G401 (cell line): ENCODE results near the gene NMNAT2. TPM values are rescaled to one million over a fixed set of nuclear protein-coding genes. Genes with fewer than 3 reads are reported as not detected.

Source experiments
- DNase-seq: peaks from one replicate; pipeline ENCODE4 v3.0.0-alpha.2; 2015; ENCODE audit warnings: low spot score
- in situ Hi-C: cut with HindIII; loops from 2 replicates; pipeline ENCODE4 v1.10.0; 2016; ENCODE audit warnings: low sequenced_read_pairs, mixed read lengths
- total RNA-seq: library from RNA; depleted of rRNA; stranded (reverse); fragments of >200 nt; shearing (Covaris generic); gene quantifications from 2 replicates; pipeline ENCODE4 v1.2.3, GENCODE V29; 2014

NMNAT2 gene
- total RNA-seq, 1 experiment from 2014 or later: 0.27 TPM

DNA sequence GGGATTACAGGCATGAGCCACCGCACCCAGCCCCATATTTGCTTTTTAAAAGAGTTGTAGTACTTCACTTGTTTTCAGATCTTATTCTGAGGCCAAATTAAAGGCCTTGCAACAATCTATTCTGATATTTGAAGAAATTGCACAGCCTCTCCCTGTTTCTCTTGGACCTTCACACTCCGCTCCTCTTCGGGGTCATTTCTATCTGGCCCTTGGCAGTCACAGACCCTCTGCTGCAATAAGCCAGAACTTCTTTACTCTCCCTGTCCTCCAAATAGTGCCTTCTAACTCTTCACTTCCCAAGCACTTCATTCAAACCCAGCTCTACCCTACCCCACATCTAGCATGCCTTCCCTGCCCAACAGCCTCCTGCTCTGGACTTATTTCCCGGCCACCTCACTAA lies 121.4 kb downstream of the NMNAT2 start:
- in situ Hi-C loops: no loop called here
- DNase-seq: no peak

DNA sequence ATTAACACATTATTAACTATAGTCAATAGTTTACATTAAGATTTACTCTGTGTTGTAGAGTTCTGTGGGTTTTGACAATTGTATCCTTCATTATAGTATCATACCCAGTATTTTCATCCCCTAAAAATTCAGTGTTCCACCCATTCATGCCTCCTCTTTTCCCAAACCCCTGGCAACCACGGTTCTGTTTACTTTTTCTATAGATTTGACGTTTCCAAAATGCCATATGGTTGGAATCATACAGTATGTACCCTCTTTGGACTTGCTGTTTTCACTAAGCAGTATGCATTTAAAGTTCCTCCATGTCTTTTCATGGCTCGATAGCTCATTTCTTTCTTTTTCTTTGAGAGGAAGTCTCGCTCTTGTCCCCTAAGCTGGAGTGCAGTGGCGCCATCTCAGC lies 122.7 kb downstream of the NMNAT2 start:
- in situ Hi-C loops: no loop called here

DNA sequence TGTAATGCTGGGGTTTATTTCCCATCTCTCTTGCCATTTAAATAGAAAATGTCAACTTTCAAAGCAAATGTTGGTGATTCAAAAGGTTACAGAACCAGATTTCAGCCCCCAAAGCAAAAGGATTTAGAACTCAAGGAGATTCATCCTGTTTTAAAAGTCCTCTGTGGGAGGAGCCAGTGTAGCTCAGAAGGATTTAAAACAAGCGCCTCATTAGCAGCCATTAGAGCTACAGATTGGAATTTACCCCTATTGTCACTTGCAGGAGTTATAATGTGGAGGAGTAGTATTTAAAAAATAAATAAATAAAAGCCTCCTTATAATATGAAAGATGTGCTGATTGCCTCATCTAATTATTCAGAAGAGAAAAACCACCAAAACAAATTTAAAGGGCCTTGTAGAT lies 124.3 kb downstream of the NMNAT2 start:
- in situ Hi-C loops: no loop called here
- DNase-seq: no peak

More for the DNA sequence above, 122.7 kb downstream of the NMNAT2 start:
- no peak for DNase-seq

DNA sequence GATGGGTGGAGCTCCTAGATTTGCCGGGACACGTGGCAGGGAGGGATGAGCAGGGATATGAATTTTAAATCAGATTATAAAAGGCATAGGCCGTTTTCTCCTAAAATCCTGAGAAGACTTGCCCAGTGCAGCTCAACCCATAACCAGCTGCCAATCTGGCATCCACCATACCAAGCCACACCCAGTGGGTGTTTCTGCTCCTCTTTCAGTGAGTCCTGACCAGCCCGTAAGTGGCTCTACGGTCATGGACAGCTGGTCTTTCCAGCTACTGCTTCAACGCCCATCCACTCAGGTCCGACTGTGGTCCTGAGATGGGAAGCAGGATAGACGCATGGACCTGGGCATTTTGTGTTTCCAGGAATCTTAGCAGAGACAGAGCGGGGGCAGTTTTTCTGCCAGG lies 124.9 kb downstream of the NMNAT2 start:
- DNase-seq: no peak
- in situ Hi-C loops: no loop called here

DNA sequence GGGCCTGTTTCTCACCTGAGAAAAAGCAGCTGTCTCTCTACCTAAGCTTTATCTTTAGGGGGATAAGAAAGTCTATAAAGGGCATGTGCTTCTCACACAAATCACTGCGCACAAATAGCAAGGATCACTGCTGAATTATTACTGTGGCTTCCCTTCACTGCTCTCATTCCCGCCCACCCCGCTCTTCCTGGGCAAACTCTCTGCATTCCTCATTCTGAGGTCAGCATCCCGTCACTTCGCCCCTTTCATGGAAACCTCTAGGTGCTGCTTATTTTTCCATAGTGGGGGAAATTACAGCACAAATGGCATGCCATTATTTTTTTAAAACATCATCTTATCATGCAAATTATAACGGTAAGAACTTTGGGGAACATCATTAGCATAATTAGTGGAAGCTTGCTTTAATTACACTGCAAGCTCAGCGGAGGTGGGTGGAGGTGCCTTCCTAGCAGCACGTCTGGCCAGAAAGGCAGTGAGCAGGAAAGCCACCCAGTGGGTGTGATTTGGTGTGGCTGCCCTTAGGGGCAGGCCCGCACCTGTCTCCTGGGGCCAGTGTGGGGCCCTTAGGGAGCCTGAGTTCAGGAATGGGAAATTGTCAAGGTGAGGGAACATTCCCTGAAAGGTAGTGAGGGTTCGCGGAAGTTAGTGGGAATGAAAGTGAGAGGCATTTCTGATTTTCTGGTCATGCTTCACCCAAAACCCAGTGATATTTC lies 126.2 kb downstream of the NMNAT2 start:
- in situ Hi-C loops: no loop called here
- no peak for DNase-seq

DNA sequence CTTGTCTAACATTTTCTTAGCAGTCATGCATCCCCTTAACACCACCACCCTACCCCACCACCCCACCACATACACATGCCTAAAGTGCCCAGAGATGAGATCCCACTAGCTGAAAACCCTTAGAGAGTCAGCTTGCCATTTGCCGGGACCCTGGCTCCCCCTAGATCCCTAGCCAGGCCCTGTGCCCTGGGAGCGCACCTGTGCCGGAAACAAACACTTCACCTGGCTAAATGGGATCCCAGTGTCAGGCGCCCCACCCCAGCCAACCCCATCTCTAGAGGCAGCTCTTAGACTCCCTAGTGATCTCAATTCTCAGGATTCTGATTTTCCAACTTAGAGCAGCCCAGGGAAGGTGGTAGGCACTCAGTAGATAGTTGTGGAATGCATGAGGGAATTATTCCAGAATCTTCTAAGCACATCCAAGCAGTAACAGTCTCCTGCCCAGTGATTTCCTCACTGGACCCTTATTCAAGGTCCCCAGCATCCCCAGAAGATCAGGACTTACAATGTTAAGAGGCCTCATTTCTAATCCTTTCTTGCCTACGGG lies 126.9 kb downstream of the NMNAT2 start:
- in situ Hi-C loops: no loop called here

DNA sequence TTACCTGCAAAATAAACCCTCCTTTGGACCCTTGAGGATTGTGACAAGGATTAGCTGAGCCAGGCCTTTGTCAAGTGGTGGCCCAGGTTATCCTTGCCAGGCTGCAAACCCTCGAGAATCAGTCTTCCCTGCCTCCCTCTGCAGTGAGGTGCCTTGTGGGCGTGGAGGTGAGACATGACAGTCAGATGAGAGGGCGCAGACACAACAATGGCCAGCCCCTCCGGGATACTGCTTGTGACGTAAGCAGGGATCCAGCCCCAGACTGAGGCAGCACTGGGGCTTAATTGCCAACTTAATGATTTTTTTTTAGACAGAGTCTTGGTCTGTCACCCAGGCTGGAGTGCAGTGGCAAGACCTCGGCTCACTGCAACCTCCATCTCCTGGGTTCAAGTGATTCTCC lies 127.6 kb downstream of the NMNAT2 start:
- in situ Hi-C loops: no loop called here
- no peak for DNase-seq

More for the DNA sequence above, 126.9 kb downstream of the NMNAT2 start:
- DNase-seq: no peak

DNA sequence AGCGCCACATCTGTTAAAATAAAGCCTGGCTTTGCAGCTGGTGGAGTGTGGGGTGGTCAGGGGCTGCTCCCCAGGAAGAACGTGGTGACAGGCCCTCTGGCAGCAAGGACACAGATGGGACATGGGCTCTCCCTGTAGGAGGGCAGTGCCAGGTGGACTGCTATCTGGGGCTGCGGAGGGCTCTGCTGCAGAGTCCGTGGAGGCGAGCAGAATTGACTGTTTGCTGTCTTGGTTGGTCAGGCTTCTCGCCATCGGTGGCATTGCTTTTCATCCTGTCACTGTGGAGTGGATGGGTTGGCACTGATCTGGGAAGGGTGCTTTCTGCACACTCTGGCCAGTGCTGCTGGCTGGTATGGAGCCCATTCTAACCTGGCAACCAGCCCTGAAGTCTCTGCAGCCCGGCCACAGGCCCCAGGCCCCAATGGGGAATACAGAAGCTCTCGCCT lies 129.1 kb downstream of the NMNAT2 start:
- peak; percentile 68 for DNase-seq
- in situ Hi-C loops: no loop called here

DNA sequence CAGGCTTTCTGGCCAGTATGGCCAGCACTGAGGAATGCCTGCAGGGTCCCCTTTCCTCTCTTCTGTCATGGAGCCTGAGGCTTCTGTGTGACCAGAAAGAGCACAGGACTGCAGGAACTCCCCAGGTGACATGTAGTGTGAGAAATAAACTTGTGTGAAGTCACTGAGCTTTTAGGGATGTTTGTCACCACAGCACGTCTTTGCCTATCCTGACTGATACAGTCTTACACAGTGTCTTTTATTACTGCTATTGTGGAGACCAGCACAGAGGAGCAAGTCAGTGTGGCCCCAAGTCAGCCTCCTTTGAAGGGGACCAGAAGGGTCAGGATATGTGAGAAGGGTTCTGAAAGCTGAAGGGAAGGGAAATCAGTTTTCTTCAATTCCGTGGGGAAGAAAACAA lies 129.6 kb downstream of the NMNAT2 start:
- DNase-seq: no peak
- in situ Hi-C loops: no loop called here

DNA sequence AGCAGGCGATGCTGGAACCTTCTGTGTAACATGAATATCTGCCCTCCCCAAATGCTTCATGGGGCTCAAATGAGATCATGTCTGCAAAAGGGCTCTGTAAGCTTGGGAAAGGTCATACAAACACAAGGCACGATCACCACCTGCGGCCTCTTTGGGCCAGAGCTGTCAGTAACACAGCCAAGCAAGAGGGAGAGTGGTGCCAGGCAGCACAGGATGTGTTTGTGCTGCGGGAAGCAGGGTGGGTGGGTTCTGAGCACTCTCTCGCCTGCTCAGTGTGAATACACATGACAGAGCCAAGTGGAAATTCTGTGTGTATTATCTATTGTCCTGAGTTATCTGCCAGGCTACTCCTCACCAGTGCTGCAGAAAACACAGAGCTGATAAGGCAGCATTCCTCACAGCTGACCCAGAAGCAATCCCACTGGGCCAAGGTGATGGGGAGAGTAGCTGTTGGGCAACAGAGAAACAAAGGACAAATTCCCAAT lies 130.9 kb downstream of the NMNAT2 start:
- in situ Hi-C loops: no loop called here

DNA sequence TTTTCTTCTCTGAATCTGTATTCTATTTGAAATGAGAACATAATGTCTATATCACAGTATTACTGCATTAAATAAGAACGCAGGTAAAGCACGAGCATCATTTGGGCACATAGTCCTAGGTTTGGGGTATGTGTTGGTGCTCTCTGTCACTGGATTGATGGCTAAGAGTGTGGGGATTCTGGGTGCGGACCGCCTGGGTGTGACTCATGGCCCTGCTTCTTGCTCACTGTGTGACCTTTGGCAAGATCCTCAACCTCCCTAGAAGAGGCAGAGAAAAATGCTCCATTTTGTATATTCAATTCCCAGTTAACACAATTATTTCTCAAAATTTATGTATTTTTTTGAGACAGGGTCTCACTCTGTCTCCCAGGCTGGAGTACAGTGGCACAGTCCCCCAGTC lies 132.4 kb downstream of the NMNAT2 start:
- DNase-seq: no peak
- in situ Hi-C loops: no loop called here

More for the DNA sequence above, 130.9 kb downstream of the NMNAT2 start:
- DNase-seq: peak; percentile 96

DNA sequence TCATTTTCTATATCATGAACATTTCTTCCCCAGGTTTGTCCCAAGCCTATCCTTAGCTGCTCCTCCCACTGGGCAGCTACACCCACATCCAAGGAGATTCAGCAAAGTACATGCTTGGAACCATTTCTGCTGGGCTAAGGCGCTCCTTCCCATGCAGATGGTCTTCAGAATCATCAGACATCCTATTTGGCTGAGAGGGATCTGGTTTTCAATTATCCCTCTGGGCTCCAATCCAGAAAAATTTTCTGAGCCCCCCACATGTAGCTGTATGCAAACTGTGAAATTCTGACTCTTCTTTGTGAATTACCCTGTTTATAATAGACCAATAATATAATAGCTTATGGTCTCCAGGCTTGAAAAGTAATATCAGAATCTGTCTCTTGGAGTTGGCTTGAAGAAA lies 132.9 kb downstream of the NMNAT2 start:
- no peak for DNase-seq
- in situ Hi-C loops: no loop called here

DNA sequence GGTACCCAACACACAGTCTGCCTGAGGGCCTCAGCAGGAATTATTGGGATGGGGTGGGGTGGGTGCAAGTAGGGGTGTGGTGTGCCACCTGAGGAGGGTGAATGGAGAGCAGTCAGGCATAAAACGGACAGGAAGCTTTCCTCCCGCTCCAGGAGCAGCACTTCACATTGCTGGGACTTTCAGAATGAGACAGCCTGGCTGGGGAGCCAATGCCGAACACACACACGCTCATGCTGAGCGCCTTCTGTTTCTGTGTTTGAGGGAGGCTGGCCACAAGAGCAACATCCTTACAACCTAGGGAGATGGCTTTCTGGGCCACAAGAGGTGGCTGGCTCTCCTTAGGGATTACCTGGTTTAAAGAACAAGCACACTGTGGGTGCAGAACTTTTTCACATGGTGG lies 134.1 kb downstream of the NMNAT2 start:
- DNase-seq: peak; percentile 94
- in situ Hi-C loops: no loop called here

DNA sequence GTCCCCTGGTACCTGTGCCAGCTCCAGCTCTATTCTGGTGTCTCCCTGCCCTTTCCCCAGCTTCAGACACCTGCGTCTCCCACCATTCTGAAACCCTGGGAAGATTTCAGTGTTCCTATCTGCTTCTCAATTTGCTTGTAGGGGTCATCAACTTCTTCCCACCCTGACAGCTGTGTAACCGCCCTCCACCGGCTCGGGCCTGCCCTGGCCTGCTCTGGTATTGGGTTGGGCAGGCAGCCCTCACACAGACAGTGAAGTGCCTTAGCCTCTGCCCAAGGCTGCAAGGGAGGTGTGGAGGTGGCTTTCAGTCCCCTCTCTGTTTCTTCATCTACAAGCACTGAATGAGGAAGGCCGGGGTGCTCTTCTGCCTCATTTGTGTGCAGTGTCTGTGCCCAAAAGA lies 134.9 kb downstream of the NMNAT2 start:
- no peak for DNase-seq
- in situ Hi-C loops: no loop called here

DNA sequence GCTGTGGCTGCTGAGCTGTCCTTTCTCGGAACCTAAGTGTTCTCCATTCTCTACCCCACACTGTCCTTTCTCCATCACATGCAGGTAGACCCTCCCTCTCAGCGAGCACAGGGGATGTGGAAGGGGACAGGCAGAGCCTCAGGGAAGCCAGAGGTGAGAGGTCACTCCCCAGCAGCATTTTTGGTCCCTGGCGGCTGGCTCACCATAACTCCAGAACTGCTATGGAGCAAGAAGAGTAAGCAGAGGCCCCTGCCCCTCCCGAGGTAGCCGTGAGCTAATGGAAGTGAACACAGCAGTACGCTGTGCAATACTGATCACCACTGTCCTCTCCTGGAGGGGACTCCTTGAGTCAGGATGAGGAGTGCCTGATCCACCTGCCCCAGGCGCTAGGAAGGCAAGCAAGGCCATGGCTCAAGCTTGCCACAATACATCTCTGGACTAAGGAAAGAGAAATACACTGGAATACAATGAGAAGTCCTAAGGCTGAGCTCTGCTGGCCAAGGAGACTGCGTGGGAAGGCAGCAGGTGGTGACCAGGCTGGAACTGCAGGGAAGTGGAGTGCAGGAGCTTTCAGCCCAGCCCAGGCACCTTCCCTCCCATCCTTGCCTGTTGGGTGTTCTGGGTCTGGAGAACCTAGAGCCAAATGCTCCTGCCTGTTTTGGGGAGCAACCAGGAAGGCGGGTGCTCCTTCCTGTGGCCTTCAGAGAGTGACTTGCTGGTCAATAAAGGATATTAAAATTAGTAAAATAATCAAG lies 135.9 kb downstream of the NMNAT2 start:
- in situ Hi-C loops: no loop called here
- no peak for DNase-seq

DNA sequence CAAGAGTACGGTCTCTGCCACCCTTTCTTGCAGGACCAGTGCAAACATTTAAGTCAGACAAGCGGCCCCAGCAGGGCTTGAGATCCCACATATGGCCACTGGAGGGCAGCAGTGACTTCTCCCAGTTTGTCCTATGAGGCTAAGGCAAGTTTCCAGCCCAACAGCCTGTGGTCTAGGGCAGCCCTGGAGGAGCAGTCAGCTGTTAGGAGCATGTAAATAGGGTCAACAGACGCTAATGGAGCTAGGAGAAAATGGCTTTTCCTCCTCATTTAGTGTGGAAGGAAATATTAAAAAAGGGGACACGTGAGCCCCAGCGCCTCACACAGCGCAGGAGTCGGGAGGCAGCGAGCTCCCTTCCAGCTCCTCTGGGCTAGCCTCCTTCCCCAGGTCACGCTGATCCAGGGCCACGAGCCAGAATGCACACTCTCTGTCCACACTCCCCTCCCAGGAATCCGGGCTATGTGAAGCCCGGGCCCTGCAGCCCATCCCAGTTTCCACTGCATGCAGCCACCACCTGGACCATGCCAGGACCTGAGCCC lies 136.6 kb downstream of the NMNAT2 start:
- in situ Hi-C loops: no loop called here
- peak; percentile 98 for DNase-seq

DNA sequence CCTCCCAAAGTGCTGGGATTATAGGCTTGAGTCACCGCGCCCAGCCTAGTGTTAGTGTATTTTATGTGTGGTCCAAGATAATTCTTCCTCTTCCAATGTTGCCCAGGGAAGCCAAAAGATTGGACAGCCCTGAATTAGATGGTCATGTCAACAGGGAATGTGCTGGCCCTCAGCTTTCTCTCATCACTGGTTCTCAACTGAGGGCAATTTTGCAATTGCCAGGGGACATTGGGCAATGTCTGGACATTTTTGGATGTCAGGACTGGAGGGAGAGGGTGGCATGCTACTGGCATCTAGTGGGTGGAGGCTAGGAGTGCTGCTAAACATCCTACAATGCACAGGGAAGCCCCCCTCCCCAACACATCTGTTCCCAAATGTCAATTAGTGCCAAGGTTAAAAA lies 137.1 kb downstream of the NMNAT2 start:
- in situ Hi-C loops: no loop called here
- DNase-seq: no peak

DNA sequence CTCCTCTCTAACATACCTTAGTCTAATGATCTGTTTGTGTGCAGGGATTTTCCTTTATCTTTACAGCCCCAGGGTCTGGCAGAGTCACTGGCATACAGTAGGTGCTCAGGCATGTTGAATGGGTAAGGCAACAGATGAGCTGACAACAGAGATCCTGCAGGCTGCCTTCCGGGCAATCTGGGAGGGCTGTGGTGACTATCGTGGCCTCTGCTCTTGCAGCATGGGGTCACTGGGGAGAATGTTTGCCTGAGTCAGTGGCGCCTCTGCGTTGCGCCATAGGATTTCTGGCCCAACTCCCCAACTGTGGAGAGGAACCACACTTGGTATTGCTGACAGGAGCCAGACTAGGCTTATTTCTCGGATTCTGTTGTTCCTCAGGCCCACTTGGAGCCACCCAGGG lies 138.3 kb downstream of the NMNAT2 start:
- DNase-seq: no peak
- in situ Hi-C loops: no loop called here

DNA sequence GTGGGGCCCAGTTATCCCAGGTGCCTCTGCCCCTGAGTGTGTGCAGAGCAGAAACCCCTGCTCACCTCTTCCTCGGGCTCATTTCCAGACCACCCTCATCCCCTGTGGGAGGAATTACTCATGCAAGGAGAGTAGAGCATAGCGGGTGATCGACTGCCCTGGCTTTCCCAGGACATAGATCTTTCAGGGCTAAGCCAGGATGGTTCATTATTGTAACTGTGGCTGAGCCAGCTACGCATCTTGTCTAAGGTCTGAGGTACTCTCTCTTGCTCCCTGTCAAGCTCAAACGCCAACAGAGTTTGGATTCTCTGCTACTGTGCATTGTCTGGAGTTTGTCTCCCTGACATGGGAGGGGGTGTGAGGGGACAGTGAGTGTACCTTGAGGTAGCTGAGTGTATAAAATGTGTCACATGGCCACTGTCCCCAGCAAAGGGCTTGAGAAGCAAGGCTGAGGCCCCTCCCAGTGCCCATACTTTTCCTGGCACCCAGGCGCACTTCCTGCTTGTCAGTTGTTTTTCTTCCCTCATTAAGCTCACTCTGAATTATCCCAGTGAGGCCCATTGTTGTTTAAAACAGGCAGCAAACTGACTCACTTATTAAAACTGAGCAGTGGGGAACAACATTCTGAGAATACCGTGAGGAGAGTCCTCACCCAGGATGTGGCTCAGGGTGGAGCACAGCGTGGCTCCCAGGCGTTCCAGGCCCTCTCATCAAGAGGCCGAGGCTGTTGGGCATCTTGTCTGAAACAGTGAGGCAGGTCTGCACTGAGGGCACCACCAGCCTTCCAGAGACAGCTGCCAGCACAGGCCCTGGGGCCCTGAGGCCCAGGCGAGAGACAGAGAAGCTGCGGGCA lies 139.2 kb downstream of the NMNAT2 start:
- no peak for DNase-seq
- in situ Hi-C loops: no loop called here
